Coronary artery (tissue), 2 donors: ENCODE results near the gene FIBIN.

ENCODE experiments used
- DNase-seq: peaks from one replicate; pipeline ENCODE4 v3.0.0-alpha.2; 2017; ENCODE audit warnings: low spot score
- H3K27ac ChIP-seq, 2 donors: fragments of 200-600 bp; sonication (generic); one replicate each; pipeline ENCODE4 v1.5.1; 2016 to 2019
- H3K4me3 ChIP-seq: fragments of 200-600 bp; sonication (generic); 2 replicates; pipeline ENCODE4 v1.5.1; 2016; ENCODE audit warnings: mild to moderate bottlenecking, moderate library complexity
- TF ChIP-seq, protein P1 (sequence below): fragments of 200-600 bp; sonication (generic); IDR thresholded peaks from one replicate; pipeline ENCODE4 v1.5.1; 2019; ENCODE audit warnings: antibody characterized with exemption

FIBIN gene

GRCh38 chr11:27031754-27032153 lies 37.8 kb downstream of the FIBIN start:
- Histone ChIP-seq H3K4me3 (no peak overlapping the region), H3K27ac (no peak overlapping the region)
- DNase-seq: no peak
- TF ChIP-seq, protein P1, sequence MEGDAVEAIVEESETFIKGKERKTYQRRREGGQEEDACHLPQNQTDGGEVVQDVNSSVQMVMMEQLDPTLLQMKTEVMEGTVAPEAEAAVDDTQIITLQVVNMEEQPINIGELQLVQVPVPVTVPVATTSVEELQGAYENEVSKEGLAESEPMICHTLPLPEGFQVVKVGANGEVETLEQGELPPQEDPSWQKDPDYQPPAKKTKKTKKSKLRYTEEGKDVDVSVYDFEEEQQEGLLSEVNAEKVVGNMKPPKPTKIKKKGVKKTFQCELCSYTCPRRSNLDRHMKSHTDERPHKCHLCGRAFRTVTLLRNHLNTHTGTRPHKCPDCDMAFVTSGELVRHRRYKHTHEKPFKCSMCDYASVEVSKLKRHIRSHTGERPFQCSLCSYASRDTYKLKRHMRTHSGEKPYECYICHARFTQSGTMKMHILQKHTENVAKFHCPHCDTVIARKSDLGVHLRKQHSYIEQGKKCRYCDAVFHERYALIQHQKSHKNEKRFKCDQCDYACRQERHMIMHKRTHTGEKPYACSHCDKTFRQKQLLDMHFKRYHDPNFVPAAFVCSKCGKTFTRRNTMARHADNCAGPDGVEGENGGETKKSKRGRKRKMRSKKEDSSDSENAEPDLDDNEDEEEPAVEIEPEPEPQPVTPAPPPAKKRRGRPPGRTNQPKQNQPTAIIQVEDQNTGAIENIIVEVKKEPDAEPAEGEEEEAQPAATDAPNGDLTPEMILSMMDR: no peak

DNA sequence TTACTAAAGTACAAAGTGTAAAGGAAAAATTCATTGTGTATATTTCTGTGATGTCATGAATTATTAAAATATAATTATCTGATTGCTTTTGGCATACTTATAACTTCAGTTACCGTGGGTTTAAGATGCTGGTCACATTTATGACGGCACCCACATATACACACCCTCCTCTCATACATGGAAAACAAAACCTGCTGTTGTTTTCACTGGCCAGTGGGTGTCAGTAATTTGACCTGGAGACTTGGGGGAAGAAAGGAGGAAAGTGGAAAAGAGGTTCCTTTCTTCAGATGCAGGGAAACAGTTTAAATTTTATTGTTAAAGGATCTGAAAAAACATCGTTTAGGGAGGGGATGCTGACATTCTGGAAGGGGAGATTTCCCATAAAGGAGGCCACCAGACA lies 46.0 kb downstream of the FIBIN start:
- TF ChIP-seq, protein P1: no peak
- Histone ChIP-seq H3K27ac (no peak overlapping the region), H3K4me3 (no peak overlapping the region)
- DNase-seq: no peak

GRCh38 chr11:27040302-27041115 lies 46.6 kb downstream of the FIBIN start, which contains the start of gene BBOX1:
Gene BBOX1 (plus strand): TSS chr11:27040815. CDS start chr11:27055431, 14,616 bp downstream.
- DNase-seq: no peak
- peak within 1 kb of the TSS in 1 of 2 donors; percentile 16 for H3K27ac ChIP-seq

GRCh38 chr11:27041141-27041899 lies 47.4 kb downstream of the FIBIN start:
- DNase-seq: no peak
- Histone ChIP-seq H3K4me3 (no peak overlapping the region), H3K27ac (no peak overlapping the region)
- TF ChIP-seq, protein P1: no peak

More at GRCh38 chr11:27040302-27041115, 46.6 kb downstream of the FIBIN start, which contains the start of gene BBOX1:
- TF ChIP-seq, protein P1: no peak
- H3K4me3 ChIP-seq: no peak within 1 kb of the TSS
